Posterior vena cava (tissue), 2 donors: Measurements from ENCODE around the gene RELT. TPM values are rescaled to one million over a fixed set of nuclear protein-coding genes. Genes with fewer than 3 reads are reported as not detected.
"Not testable (repeated sequence)": the region's sequence is repeated elsewhere in the genome, so short reads cannot be mapped to it uniquely, and the experiment has no call there.

Source experiments
- DNase-seq: peaks from one replicate; pipeline ENCODE4 v3.0.0-alpha.2; 2020; ENCODE audit warnings: low spot score
- intact Hi-C, 2 donors: fragments of 100-400 bp; cut with DNase I; formaldehyde crosslinking; loops; one replicate each; pipeline versions ENCODE4 v1.14.1 to v1.14.2; 2022 to 2023
- total RNA-seq, 2 donors: library from RNA; stranded (reverse); fragmentation: NEBNext Ultra II Directional; extraction: Animal tissue kit (Norgen Biotek cat#: 25700); gene quantifications; one replicate each; pipeline ENCODE4 v1.2.1, GENCODE V29; 2021
- donor health status: DM: yes; HTN: yes; CAD: no.
- donor health status: DM: yes; HTN: yes; CAD: no.

RELT gene
- total RNA-seq, 2 donors from 2014 or later, result 6.3 to 10.8 TPM

DNA sequence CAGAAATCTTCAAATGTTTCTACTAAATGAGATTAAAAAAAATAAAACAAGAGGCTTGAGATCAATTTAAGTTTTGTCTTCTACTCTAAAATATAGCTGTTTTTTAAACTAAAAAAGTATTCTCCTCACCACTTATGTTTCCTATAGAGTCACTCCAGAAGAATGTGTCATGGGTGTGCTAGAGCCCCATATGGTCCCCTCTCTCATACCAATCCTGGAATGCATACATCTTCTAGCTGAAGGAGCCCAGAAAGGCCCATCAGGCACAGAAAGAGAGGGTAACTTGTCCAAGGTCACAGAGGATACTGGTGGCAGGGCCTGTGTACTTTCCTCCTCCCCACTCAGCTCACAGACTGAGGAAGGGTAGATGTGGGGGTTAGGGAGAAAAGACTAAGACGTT is 34.4 kb downstream of the RELT start:
- DNase-seq, result no peak
- intact Hi-C loops, result loop anchor here in 1 of 2 donors (1.0 to 10.0 kb wide), 2 partner anchors 20 to 244 kb away; no protein-coding TSS in a partner anchor

DNA sequence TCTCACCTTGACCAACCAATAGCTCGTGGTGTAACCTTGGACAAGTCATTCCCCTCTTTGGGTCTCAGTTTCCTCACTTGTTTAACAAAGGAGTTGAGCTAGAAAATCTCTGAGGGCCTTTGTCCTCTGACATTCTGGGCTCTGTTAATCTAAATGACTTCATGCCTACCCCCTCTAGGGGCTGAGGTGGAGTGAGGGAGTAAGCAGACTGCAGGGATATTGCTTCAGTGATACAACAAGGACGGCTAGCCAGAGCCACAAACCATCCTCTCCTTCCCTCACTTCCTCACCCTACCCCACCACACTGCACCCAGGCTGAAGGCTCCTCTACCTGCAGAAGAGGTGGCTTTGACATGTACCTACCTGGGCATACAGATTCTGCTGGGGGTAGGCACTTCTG is 34.8 kb downstream of the RELT start:
- intact Hi-C loops, result loop anchor here in 1 of 2 donors (1.0 to 10.0 kb wide), 2 partner anchors 21 to 244 kb away; no protein-coding TSS in a partner anchor
- no peak for DNase-seq

DNA sequence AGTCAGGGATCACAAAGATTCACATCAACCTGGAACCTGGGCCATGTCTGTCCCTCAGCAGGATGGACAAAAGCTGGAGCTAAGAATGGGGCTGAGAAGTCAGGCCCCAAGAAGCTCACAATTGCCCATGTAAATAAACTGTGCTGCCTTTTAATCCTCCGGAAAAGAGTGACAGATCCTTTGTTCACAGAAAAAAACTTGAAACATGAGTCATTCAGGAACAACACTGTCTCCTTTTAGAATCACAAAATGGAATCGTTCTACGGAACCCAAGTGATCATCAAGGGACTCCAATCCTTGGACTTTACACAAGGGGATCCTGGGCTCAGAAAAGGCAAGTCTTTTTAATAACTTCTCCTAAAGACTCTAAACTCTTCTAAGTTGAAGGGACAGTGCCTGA is 36.1 kb downstream of the RELT start:
- intact Hi-C loops, result loop anchor here in 1 of 2 donors (10.0 kb wide), 1 partner anchor 242 kb away; no protein-coding TSS in a partner anchor
- DNase-seq, result no peak

DNA sequence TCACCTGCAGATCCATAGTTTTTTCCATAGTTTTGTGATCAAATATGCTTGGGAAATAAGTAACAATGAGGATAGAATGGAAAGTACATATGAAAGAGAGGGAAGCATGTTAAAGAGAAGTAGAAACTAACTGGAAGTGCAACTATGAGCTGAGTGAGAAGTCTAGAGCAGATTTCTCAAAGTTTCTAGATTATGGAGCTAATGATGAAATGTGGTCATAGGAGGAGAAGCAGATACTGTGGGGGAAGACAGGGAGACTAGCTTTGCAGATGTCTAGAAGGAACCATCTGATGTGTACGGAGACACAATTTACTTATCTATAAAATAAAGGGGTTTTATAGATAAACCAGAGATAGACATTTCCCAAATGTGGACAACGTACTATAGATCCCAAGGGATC is 37.1 kb downstream of the RELT start:
- DNase-seq, result no peak
- intact Hi-C loops, result loop anchor here in 1 of 2 donors (10.0 kb wide), 1 partner anchor 242 kb away; no protein-coding TSS in a partner anchor

DNA sequence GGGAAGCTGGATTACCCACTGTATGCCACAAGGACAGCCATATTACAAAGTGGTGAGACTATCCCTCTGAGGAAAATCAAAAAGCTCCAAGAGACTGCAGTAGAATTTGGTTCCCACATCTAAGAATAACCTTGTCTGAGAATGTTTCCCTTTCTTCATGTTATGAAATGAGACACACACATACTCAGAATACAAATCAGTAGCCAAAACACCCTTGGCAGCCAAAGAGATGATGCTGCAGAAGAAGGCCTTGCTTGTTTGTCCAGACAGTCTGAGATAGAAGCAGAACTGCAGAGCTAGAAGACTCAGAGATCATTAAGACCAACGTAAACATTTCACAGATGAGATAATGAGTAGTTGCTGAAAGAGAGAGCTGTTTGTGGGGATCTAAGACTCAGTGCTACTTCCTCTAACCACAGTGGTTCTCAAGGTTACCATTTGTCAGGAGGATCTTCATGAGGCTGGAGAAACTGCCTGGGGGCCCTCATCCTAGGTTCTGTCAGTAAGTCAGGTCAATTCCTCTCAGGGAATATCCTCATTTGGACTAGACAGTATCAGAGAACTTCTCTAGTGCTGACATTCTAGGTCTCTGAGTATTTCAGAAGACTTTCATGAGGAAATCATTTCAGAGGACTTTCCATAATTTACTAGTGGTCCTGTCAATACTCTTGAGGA is 38.9 kb downstream of the RELT start:
- no peak for DNase-seq
- intact Hi-C loops, result loop anchor here in 1 of 2 donors (10.0 kb wide), 1 partner anchor 240 kb away; no protein-coding TSS in a partner anchor

DNA sequence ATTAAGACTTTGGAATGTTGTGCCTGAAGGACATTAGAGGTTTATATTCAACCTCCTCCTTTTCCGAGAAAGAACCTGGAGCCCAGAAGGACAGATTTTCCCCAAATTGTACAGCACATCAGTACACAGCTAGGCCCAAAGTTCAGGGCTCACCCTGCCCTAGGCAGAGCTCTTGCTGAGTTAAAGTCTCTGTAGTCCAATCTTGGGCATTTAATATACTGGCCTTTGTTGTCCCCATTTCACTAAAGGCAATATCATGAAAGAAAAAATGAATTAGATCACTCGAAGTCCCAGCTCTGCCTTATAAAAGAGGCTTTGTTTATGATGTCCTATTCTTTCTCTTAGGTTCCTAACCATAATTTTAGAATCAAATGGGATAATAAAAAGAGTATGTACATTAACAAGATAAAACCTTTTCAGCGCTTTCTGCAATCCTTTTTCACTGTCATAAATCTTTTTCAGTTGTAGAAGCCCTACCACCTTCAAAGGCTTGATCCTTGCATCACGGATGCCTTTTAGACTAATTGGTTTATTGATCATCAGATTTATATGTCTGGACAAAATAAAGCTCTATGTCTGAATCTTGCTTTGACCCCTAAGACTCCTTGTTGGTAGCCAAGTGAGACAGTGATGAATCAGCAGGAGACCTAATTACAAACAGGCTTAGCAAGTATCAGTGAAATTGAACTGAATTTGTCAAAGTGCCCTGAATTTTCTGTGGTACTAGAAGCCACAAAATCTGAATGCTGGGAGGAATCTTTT is 39.8 kb downstream of the RELT start:
- intact Hi-C loops, result loop anchor here in 1 of 2 donors (10.0 kb wide), 1 partner anchor 239 kb away; no protein-coding TSS in a partner anchor
- no peak for DNase-seq

DNA sequence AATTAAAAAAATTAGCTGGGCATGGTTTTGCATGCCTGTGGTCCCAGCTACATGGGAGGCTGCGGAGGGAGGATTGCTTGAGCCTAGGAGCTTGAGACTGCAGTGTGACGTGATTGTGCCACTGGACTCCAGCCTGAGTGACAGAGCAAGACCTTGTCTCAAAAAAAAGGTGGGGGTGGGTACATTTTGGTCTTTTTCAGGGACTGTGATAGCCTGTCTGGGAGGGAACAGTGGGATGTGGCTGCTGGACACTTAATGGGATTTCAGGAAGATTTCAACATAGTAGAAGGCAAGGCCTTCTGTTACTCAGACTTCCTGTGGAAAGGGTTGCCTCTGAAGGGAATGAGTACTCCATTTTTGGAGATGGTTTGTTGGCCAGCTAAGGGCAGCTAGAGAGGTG is 40.6 kb downstream of the RELT start:
- DNase-seq, result no peak
- intact Hi-C loops, result loop anchor here in 1 of 2 donors (10.0 kb wide), 1 partner anchor 238 kb away; no protein-coding TSS in a partner anchor

DNA sequence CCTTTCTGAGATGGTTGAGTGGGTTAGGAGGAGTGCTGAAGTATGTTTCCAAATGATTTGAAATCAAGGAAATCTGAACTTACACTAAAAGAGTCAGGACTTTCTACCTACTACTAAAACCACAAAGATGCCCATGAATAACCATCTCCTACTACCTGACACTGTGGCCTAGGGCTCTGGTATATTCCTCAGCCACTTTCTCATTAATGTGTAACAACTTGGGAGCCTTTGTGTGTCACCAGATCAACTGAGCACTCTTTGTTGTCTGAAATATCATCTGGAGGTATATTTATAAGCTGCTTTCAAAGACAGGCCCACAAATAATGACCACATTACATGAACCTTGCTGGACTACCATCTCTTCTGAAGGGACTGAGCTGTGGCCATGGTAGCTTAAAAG is 43.9 kb downstream of the RELT start:
- DNase-seq, result no peak
- intact Hi-C loops, result no loop called here

DNA sequence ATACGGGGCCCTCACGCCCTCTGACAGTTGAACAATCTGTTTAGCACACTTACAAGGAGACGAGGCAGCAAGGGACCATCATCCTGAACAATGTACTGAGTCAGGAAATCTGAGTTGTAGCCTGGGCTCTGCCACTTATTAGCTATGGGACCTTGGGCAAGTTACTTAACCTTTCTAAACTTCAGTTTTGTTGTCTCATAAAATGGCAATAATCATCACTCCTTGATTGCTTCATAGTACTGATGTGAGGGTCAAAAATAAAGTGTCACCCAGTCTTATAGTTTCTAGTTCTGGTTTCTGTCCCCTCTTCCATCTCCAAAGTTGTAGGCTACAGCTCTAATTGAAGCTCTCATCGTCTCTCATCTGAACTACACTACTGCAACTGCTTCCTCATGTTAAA is 46.7 kb downstream of the RELT start:
- DNase-seq, result no peak
- intact Hi-C loops, result no loop called here

DNA sequence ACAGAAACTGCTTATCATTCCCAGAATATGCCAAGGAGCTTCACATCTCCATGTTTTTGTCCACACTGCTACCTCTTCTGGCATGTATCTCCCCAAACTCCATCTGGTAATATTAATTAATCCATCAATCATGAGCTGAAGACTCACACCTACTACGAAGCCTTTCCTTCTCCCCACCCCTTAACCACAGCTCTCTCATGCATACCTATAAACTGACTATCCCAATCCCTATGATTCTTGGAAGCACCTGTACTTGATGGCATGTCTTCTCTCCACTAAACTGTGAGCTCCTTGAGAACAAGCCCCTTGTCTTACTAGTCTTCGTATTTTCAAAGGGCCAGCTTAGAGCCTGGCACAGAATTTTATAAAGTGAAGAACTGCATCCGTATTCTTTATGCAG is 47.3 kb downstream of the RELT start:
- intact Hi-C loops, result no loop called here

DNA sequence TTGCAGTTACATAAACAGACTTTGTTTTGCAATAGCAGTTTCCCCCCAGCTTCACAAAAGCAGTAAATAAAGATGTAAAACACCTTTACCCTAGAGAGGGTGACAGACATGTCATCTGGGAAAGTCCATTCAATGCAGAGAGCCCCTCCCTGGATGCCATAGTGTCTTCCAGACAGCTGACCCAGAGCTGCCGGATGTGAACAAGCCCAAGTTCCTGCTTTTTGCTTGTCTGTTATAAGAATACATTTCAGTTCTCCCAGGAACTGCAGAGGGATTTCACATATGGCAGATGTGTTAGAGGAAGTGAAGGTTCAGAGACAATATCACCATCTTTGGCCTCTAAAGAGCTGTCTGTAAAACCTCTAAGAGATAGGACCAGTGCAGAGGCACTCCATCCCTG is 48.9 kb downstream of the RELT start:
- no peak for DNase-seq
- intact Hi-C loops, result no loop called here

More for the DNA sequence above, 47.3 kb downstream of the RELT start:
- DNase-seq, result no peak

DNA sequence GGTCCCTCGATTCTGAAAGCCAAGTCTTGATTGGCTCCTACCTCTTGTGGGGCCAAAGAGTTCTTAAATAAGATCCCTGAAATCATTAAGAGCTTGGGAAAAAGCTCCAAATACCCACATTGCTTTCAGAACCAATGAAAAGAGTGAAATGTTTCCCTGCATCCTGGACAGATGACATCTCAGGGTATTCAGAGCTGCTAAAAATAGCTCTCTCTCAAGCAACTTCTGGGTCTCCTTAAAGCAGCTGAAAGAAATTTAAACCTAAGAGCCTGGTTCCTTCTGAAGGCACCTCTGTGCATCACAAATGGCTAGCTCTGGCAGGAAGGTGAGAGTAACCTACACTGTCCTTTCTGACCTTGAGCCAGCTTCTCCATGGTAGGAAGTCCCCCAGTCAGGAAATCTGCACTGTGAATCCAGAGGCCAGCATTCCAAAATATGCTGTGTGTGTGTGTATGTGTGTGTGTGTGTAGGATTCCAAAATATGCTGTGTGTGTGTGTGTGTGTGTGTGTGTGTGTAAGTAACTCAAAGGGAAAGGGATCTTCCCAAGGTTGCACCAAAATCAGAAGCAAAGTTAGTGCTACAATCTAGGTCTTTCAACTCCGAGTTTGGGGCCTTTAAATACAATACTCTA is 50.1 kb downstream of the RELT start:
- intact Hi-C loops, result no loop called here
- DNase-seq, result no peak

DNA sequence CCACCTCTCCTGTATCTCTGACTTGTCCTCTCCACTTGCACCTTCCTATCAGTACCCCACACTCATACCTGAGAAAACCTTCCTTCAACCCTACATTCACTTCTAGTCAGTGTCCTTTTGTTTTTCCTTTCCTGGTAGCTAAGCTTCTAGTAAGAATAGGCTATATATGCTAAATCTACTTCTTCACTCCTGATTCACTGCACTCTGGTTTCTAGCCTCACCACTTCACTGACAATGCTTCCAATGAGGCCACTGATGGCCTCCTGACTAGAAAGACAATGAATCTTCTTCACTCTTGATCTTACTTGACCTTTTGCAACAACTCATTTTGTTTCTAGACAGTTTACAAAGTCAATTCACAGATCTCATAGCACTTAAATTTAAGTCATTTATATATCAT is 52.0 kb downstream of the RELT start:
- intact Hi-C loops, result no loop called here
- DNase-seq, result no peak

DNA sequence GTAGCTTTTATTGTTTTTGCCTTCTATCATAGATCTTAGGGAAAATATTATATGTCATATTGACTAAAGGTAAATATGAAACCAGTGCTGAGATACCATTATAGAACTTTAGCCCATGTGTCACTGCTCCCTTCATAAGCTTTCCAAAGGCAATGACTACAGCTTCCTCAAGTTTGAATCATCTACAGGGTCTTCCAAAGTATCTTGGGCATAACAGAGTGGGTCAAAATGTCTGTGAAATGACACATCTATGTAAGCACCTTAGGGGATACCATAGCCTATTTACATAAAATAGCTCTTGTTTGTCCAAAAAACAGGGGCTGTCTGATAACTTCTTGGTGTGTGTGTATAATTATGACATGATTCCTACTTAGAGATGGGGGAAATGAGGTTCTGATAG is 52.5 kb downstream of the RELT start:
- no peak for DNase-seq
- intact Hi-C loops, result no loop called here

DNA sequence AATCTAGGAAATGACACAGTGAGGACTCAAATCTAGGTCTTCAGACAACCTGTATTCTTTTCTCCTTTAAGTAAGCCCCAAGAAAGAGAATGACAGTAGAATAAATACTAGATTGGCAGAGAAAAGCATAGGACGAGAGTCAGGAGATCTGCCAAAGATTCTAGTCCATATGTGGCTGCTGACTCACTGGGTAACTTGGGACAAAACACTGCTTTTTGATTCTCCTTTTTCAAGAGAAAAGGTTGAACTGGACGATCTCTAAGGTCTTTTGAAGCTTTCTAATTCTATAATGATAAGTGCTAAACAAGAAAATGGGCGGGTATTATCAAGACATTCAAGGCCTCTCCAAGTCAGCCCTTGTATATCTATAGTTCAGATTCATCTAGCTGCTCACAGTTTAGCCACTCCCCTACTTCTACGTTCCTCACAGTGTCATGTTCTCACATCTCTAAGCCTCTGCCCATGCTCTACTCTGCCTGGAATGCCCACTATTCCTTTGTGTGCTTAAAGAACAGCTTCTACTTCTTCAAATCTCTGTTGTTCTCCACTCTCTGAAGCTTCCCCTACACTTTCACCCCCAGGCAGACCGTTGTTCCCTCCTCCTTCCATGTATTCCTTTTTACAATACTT is 53.0 kb downstream of the RELT start:
- DNase-seq, result no peak
- intact Hi-C loops, result no loop called here

DNA sequence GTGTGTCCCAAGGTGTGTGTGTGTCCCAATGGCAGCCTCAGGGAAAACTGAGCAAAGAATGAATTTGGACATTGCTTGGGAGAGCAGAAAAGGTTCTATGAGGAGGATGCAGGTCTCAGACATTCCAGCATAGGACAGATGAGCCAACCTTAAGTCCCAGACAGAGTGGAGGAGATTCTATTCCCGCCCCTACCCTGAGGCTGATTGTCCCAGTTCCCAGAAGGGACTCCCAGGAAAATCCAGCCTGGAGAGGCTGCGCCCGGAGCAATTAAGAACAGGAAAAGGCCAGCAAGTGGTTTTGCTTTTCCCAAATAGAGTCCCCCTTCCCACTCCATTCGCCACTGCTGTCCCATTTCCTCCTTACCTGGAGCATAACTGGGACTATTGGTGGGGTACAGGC is 54.1 kb downstream of the RELT start:
- intact Hi-C loops, result no loop called here
- no peak for DNase-seq

DNA sequence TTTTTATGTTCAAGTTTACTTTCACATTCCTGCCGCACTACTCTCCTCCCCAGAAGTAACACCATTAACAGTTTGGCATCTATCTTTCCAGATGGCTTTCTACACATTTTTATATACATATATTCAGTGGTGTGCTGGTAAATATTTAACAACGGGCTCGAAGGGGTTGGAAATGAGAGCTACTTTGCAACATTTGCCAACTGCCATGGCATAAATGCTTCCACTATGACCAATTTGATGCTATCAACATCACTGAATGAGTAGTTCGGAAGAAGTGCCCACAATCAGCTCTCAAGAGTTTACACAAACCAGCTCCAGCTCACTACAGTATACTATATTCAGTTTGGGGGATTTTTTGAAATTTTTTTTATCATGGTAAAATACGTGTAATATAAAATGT is 55.2 kb downstream of the RELT start:
- no peak for DNase-seq
- intact Hi-C loops, result no loop called here

DNA sequence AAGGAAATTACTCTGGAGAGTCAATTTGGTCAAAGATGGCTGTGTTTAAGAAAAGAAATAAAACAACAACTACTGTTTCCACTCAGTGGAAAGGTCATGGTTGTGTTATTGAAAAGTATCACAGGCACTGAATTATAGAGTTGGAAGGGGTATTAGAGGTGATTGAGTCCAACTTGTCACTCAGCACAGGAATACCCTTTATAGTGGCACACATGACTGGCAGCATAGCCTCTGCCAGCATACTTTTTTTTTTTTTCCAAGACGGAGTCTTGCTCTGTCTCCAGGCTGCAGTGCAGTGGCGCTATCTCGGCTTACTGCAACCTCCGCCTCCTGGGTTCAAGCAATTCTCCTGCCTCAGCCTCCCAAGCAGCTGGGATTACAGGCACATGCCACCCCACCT is 60.7 kb downstream of the RELT start:
- DNase-seq, intact Hi-C loops: not testable (repeated sequence)

DNA sequence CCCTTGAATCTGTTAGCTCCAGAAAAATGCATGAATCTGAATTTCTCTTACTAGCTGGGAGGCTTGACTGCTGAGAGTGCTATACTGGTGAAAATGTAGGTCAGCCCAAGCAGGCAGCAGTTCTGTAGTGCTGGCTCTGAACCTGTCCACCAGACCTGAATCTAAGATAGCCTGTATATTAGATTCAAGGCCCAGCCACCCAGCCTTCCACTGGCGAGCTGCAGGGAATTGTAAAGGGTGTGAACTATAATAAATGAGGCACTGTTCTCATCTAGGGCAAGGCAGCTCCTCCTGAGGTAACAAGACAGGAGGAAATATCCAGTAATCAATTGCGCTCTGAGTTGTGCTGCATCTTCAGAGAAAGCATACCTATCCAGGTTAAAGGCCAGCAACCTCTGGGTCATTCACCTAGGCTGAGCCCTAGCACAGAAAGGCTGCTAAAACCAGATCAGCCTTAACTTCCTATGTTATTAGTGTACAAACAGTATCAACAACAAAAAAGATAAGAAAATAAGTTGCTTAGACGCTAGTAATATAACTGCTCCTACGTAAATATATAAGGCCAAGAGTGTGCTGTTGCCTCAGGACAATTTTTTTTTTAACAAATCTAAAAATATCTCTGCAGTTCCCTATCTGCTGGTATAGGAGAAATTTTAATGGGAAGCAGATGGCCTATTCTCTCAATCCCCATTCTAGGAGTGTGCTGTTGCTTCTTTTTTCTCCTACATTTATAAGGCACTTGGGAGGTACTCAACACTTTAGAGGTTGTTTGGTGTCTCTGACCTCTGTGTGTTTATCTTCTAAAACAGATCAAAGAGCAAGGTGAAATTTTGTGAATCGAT is 63.0 kb downstream of the RELT start:
- intact Hi-C loops, result no loop called here

More for the DNA sequence above, 63.0 kb downstream of the RELT start:
- DNase-seq, result no peak
